Spleen (tissue), 7 donors: ENCODE results near the gene TRPV5.

Experiments
- POLR2A ChIP-seq, 3 donors: fragments of 450-650 bp; IDR thresholded peaks; one replicate each; pipeline ENCODE4 v1.5.1; 2017; ENCODE audit warnings: antibody characterized with exemption in 3 of 3, mild to moderate bottlenecking in 1 of 3
- TF ChIP-seq, protein P1 (sequence below), 11 experiments: fragments of 200-600 bp in 7 of 11; fragments of 450-650 bp in 4 of 11; sonication (generic) in 4 of 11; IDR thresholded peaks in 8 of 11; conservative IDR thresholded peaks in 3 of 11; 1 replicate in 7 of 11; 2 replicates in 4 of 11; pipeline versions ENCODE4 v1.4.0 to v1.8.0; 2016 to 2021; ENCODE audit warnings: antibody characterized with exemption in 11 of 11, inconsistent platforms in 4 of 11, mild to moderate bottlenecking in 1 of 11
- donor health status: DM: no; HTN: no; CAD: no; lungs with moderate emphysema.
- donor health status: DM: no; HTN: no; CAD: no.
- donor health status: DM: no; HTN: no; CAD: no.

DNA sequence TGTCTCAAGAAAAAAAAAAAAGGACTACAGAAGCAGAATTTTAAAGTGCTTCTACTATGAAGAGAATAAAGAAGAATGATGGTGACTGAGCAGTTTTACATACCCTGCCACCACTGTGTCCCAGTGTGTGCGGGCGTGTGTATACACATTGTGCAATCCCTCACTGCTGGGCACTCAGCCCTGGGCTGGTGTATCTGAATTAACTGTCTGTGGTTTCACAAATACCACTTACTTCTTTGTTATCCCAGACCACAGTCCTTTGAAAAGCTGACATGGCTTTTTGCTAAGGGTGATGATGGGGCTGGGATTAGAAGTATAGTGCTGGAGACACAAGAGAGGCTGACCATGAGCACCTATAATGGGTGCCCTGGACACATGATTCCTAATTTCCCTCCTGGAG lies 26.9 kb downstream of the TRPV5 start:
- no peak for TF ChIP-seq POLR2A (IDR thresholded peaks at IDR 0.05)
- TF ChIP-seq, protein P1, sequence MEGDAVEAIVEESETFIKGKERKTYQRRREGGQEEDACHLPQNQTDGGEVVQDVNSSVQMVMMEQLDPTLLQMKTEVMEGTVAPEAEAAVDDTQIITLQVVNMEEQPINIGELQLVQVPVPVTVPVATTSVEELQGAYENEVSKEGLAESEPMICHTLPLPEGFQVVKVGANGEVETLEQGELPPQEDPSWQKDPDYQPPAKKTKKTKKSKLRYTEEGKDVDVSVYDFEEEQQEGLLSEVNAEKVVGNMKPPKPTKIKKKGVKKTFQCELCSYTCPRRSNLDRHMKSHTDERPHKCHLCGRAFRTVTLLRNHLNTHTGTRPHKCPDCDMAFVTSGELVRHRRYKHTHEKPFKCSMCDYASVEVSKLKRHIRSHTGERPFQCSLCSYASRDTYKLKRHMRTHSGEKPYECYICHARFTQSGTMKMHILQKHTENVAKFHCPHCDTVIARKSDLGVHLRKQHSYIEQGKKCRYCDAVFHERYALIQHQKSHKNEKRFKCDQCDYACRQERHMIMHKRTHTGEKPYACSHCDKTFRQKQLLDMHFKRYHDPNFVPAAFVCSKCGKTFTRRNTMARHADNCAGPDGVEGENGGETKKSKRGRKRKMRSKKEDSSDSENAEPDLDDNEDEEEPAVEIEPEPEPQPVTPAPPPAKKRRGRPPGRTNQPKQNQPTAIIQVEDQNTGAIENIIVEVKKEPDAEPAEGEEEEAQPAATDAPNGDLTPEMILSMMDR (IDR thresholded peaks at IDR 0.05 in 8 of 11, conservative IDR thresholded peaks at IDR 0.05 in 3 of 11): no peak
